GM12878 (cell line): Measurements from ENCODE around the gene SEMA3A. TPM values are rescaled to one million over a fixed set of nuclear protein-coding genes. Genes with fewer than 3 reads are reported as not detected.

Source experiments
- ATAC-seq: fragments of 200-7000 bp; cut with Tn5 transposase; 3 replicates; pipeline ENCODE4 v1.9.1; 2020; ENCODE audit warnings: mild to moderate bottlenecking, moderate library complexity
- BruUV-seq: library from RNA; stranded (reverse); fragments of 400-500 nt; replicated peaks from 2 replicates; lab custom pipeline; 2021; lab: Mats Ljungman, UMichigan
- CTCF ChIA-PET: fragments of 300-600 bp; sonication (Branson Sonifier 250); formaldehyde crosslinking; extraction: SDS; loops from one replicate; lab custom pipeline; 2021; ENCODE audit warnings: inconsistent platforms; lab: Yijun Ruan, JAX
- POLR2A ChIA-PET: fragments of 350-600 bp; formaldehyde crosslinking; extraction: SDS; loops from one replicate; lab custom pipeline; 2021; ENCODE audit warnings: inconsistent platforms; lab: Charles Lee
- RAD21 ChIA-PET: fragments of 300-600 bp; sonication (Branson Sonifier 250); formaldehyde crosslinking; loops from one replicate; lab custom pipeline; 2023; ENCODE audit warnings: antibody characterized with exemption; ENCODE audit not compliant: unreplicated experiment; lab: Charles Lee
- SMC1A ChIA-PET: fragments of 300-600 bp; sonication (Branson Sonifier 250); formaldehyde crosslinking; loops from one replicate; lab custom pipeline; 2023; ENCODE audit not compliant: unreplicated experiment, uncharacterized antibody; lab: Charles Lee
- DNase-seq: peaks from one replicate; pipeline ENCODE4 v3.0.0-alpha.2; 2011; ENCODE audit warnings: low read depth, low spot score
- FAIRE-seq: peaks from 3 replicates; lab custom pipeline; 2011; peaks lifted over from hg19 to GRCh38; lab: Jason Lieb, UNC
- H2AFZ ChIP-seq: 2 replicates; pipeline ENCODE4 v1.6.0; 2011; ENCODE audit warnings: low read depth, low read length, control low read depth; ENCODE audit not compliant: control insufficient read depth
- H3K27ac ChIP-seq: 2 replicates; pipeline ENCODE4 v1.5.1; 2011; ENCODE audit warnings: control low read depth; ENCODE audit not compliant: control insufficient read depth, insufficient read depth
- H3K27me3 ChIP-seq, 2 experiments: replicated peaks in 1 of 2; 2 replicates each; pipeline versions ENCODE4 v1.6.0 to v1.6.1; 2011; ENCODE audit warnings: low read length in 1 of 2; ENCODE audit not compliant: control insufficient read depth in 2 of 2, insufficient read depth in 2 of 2
- H3K36me3 ChIP-seq, 2 experiments: 2 replicates each; pipeline ENCODE4 v1.5.1; 2011; ENCODE audit warnings: low read length in 1 of 2; ENCODE audit not compliant: control insufficient read depth in 2 of 2, insufficient read depth in 2 of 2
- H3K4me1 ChIP-seq: 2 replicates; pipeline ENCODE4 v1.6.1; 2011; ENCODE audit warnings: mild to moderate bottlenecking, low read length, moderate library complexity, mixed read lengths; ENCODE audit not compliant: control insufficient read depth, insufficient read depth
- H3K4me2 ChIP-seq: 2 replicates; pipeline ENCODE4 v1.6.0; 2011; ENCODE audit warnings: control low read depth; ENCODE audit not compliant: control insufficient read depth, insufficient read depth
- H3K4me3 ChIP-seq: fragments of 200-600 bp; sonication (generic); 2 replicates; pipeline ENCODE4 v1.5.1; 2016
- H3K79me2 ChIP-seq: 2 replicates; pipeline ENCODE4 v1.6.0; 2011; ENCODE audit warnings: low read length; ENCODE audit not compliant: control insufficient read depth, insufficient read depth
- H3K9ac ChIP-seq: 2 replicates; pipeline ENCODE4 v1.8.0; 2011; ENCODE audit warnings: low read length, control low read depth, mixed read lengths; ENCODE audit not compliant: control insufficient read depth, insufficient read depth
- H3K9me3 ChIP-seq: replicated peaks from 3 replicates; pipeline ENCODE4 v1.5.1; 2011; ENCODE audit warnings: mild to moderate bottlenecking, low read length; ENCODE audit not compliant: control insufficient read depth, insufficient read depth
- H4K20me1 ChIP-seq: 2 replicates; pipeline ENCODE4 v1.6.0; 2011; ENCODE audit not compliant: control insufficient read depth, insufficient read depth
- ETV6 ChIP-seq, 2 experiments: fragments of 450-650 bp in 1 of 2; IDR thresholded peaks in 1 of 2; conservative IDR thresholded peaks in 1 of 2; 2 replicates each; pipeline ENCODE4 v1.6.1; 2014; ENCODE audit warnings: antibody characterized with exemption in 1 of 2, borderline replicate concordance in 1 of 2, low read depth in 1 of 2, mild to moderate bottlenecking in 1 of 2, moderate library complexity in 1 of 2
- GABPA ChIP-seq: IDR thresholded peaks from 2 replicates; pipeline ENCODE4 v1.6.1; 2014; ENCODE audit warnings: antibody characterized with exemption, low read depth, mild to moderate bottlenecking, inconsistent platforms
- HCFC1 ChIP-seq: fragments of 150-350 bp; IDR thresholded peaks from 2 replicates; pipeline ENCODE4 v1.6.1; 2014; ENCODE audit warnings: low read length
- HDAC2 ChIP-seq: fragments of 200-600 bp; sonication (generic); IDR thresholded peaks from 2 replicates; pipeline ENCODE4 v1.6.1; 2017
- HDGF ChIP-seq: fragments of 450-650 bp; IDR thresholded peaks from 2 replicates; pipeline ENCODE4 v1.6.1; 2016; ENCODE audit warnings: antibody characterized with exemption
- JUNB ChIP-seq: IDR thresholded peaks from 2 replicates; pipeline ENCODE4 v1.6.1; 2016; ENCODE audit warnings: antibody characterized with exemption, mild to moderate bottlenecking
- PAX5 ChIP-seq: IDR thresholded peaks from 2 replicates; pipeline ENCODE4 v1.6.1; 2011; ENCODE audit warnings: low read depth, low read length, borderline replicate concordance
- PML ChIP-seq: IDR thresholded peaks from 2 replicates; pipeline ENCODE4 v1.6.1; 2012; ENCODE audit warnings: low read length, inconsistent platforms
- SMAD5 ChIP-seq: IDR thresholded peaks from 2 replicates; pipeline ENCODE4 v1.6.1; 2016; ENCODE audit warnings: antibody characterized with exemption, low read depth
- SRF ChIP-seq, 2 experiments: IDR thresholded peaks; 2 replicates each; pipeline ENCODE4 v1.6.1; 2011; ENCODE audit warnings: low read depth in 2 of 2, low read length in 2 of 2, mild to moderate bottlenecking in 1 of 2, moderate library complexity in 1 of 2
- STAT3 ChIP-seq: IDR thresholded peaks from 2 replicates; pipeline ENCODE4 v1.6.1; 2011; ENCODE audit warnings: low read depth, low read length, improper control_type of control experiment
- ZSCAN29 ChIP-seq: fragments of 450-650 bp; IDR thresholded peaks from 2 replicates; pipeline ENCODE4 v1.6.1; 2017; ENCODE audit warnings: mild to moderate bottlenecking, moderate library complexity
- WGBS: methylation state at CpG from one replicate; pipeline ENCODE4 v1.1.6; 2016; ENCODE audit warnings: low lambda C conversion rate; ENCODE audit not compliant: insufficient replicate concordance, insufficient coverage; ENCODE audit errors: missing lambda C conversion rate; 5-methylcytosine and 5-hydroxymethylcytosine counted together
- in situ Hi-C: fragments of 300-500 bp; cut with MboI; formaldehyde crosslinking; loops from 9 replicates; pipeline ENCODE4 v1.14.3; 2018; ENCODE audit warnings: mixed read lengths
- intact Hi-C: fragments of 100-400 bp; cut with micrococcal nuclease; formaldehyde crosslinking; loops from one replicate; pipeline ENCODE4 v1.14.2; 2022; ENCODE audit not compliant: unreplicated experiment
- polyA plus RNA-seq, 11 experiments: library from polyadenylated mRNA; depleted of rRNA in 4 of 11; unstranded in 6 of 11; stranded (reverse) in 5 of 11; fragments of >200 nt; fragmentation: Nextera tagmentation in 4 of 11; fragmentation: Illumina TruSeq in 1 of 11; extraction: Ambion mirVana in 4 of 11; extraction: Trizol in 1 of 11; gene quantifications; 1 replicate in 1 of 11; 2 replicates in 10 of 11; pipeline versions ENCODE4 v1.2.1 to v1.2.3, GENCODE V29; 2011 to 2016; ENCODE audit warnings: inconsistent platforms in 2 of 11, missing spikeins in 2 of 11, low read depth in 1 of 11
- total RNA-seq, 4 experiments: library from RNA; depleted of rRNA in 3 of 4; stranded (reverse); fragments of >200 nt in 3 of 4; fragmentation: Illumina TruSeq in 1 of 4; extraction: Trizol in 1 of 4; gene quantifications; 2 replicates each; pipeline versions ENCODE4 v1.2.1 to v1.2.3, GENCODE V29; 2013 to 2021
- TF ChIP-seq, protein P1 (sequence below): fragments of 450-650 bp; IDR thresholded peaks from 2 replicates; pipeline ENCODE4 v1.6.1; 2018; ENCODE audit warnings: borderline replicate concordance, mild to moderate bottlenecking; ENCODE audit not compliant: partially characterized antibody

SEMA3A gene
- total and polyA plus RNA-seq, 10 of the 15 experiments (the other 5 are each of a cell fraction or from before 2014, with no cell fraction given), result 0.01 to 3.3 (median 0.24) TPM

DNA sequence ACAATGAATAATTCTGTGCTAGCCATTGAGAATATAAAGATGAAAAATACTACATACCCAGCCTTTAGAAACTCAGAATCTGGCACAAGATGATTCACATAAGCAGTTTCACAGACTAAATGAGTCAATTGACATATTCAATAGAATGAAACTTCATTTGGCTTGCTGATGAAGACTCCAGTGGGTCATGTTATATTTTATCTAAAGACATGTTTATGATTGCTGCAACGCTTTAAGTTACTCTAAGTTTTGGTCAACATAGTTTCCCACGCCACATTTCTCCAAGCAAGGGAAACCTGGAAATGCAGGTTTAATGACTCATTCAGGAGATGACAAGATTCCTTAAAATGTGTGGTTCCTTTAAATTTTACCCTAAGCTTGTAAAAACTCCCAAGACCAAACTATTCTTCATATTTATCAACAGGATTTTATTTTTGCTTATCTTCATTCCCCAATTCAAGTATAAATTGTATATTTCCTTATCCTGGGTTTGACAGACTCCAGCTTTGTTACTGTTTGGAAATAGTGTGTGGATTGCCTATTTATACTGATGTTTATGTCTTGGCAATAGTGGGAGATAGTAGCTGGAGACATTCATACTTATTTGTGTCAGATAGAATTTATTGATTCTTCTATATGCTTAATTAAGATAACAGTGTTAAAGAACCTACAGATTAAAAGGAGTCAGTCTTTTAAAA, 6.6 kb downstream of the SEMA3A start:
- TF ChIP-seq JUNB, result peak; percentile 15; the same call in 1 of the 2 replicates
- no peak for TF ChIP-seq SRF (IDR thresholded peaks at IDR 0.05; ENCODE audit: low read depth in 2 of 2, low read length in 2 of 2)
- no peak for TF ChIP-seq SMAD5
- no peaks in the 10 kb centered on the region for H3K36me3 ChIP-seq
- no peaks in the 10 kb centered on the region for H3K9me3 ChIP-seq
- DNase-seq (no peak), ATAC-seq (peak; percentile 71), FAIRE-seq (no peak)
- BruUV-seq, result no TSS peak
- H3K27ac ChIP-seq, result no peak overlapping the region
- H3K4me2 ChIP-seq, result no peak overlapping the region
- 43% methylated on average over 2 of the region's 2 CpGs for WGBS
- H3K9ac ChIP-seq, result no peak overlapping the region
- no peaks in the 10 kb centered on the region for H3K79me2 ChIP-seq
- intact Hi-C loops (loop anchor here (2.0 kb wide), 1 partner anchor 211 kb away; no protein-coding TSS in a partner anchor), in situ Hi-C loops (no loop called here)
- no peaks in the 10 kb centered on the region for H4K20me1 ChIP-seq
- ChIA-PET SMC1A (interaction anchor here (0.8 to 2.5 kb wide), 6 partner anchors 13 to 837 kb away, joined by 3 to 7 read pairs (median 4); no protein-coding TSS in a partner anchor), POLR2A (no interaction called here), RAD21 (interaction anchor here (0.6 to 1.5 kb wide), 2 partner anchors 106 to 214 kb away, joined by 3 read pairs; no protein-coding TSS in a partner anchor), CTCF (interaction anchor here (1.1 to 4.2 kb wide), 4 partner anchors 203 to 251 kb away, joined by 3 to 17 read pairs (median 10); no protein-coding TSS in a partner anchor)
- H3K4me1 ChIP-seq, result no peaks in the 10 kb centered on the region
- H3K4me3 ChIP-seq, result no peak overlapping the region
- no peaks in the 10 kb centered on the region for H3K27me3 ChIP-seq
- no peak overlapping the region for H2AFZ ChIP-seq

DNA sequence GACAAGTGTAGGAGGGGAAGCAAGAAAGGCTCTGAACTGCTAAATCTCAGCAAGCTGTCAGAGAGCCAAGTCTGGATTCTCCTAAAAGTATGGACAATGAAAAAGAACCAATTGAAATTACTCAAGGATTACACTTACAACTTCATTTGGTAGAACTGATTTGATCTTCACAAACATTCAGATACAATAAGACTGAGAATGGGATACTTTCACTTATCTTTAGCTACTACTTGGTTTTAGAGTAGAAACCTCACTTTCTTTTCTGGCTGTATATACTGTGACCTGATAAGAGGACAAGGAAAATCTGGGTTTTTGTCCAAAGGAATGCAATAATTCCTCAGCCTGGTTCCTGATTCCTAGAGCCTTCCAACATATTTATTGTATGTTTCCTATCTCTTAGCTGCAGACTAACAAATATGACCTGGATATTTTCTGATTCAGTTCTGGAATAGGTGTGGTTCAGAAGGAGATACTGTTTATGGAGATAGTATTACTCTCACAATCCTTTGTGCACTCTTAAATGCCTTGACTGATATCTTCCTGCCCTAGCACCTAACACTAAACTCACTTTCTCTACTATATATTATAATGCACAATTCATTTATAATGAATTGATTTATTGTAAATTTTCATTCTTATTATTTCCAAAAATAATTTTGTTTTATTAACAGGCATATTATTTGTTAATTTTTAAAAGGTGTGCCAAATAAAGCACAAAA, 7.3 kb downstream of the SEMA3A start:
- DNase-seq (no peak), ATAC-seq (peak; percentile 46), FAIRE-seq (no peak)
- no peaks in the 10 kb centered on the region for H3K36me3 ChIP-seq
- no TSS peak for BruUV-seq
- in situ Hi-C loops (no loop called here), intact Hi-C loops (no loop called here)
- ChIA-PET SMC1A (interaction anchor here (0.7 to 2.5 kb wide), 9 partner anchors 8 to 838 kb away, joined by 3 to 7 read pairs (median 3); no protein-coding TSS in a partner anchor), CTCF (interaction anchor here (1.0 to 4.2 kb wide), 7 partner anchors 25 to 835 kb away, joined by 3 to 17 read pairs (median 3); no protein-coding TSS in a partner anchor), POLR2A (interaction anchor here (0.6 kb wide), 3 partner anchors 13 to 186 kb away, joined by 3 to 6 read pairs (median 3); no protein-coding TSS in a partner anchor), RAD21 (interaction anchor here (1.0 kb wide), 1 partner anchor 267 kb away, joined by 3 read pairs; no protein-coding TSS in a partner anchor)
- no peak overlapping the region for H3K9ac ChIP-seq
- H2AFZ ChIP-seq, result no peak overlapping the region
- H4K20me1 ChIP-seq, result no peaks in the 10 kb centered on the region
- no peaks in the 10 kb centered on the region for H3K4me1 ChIP-seq
- no peak overlapping the region for H3K4me3 ChIP-seq
- no peaks in the 10 kb centered on the region for H3K9me3 ChIP-seq
- no peak overlapping the region for H3K4me2 ChIP-seq
- H3K79me2 ChIP-seq, result no peaks in the 10 kb centered on the region
- H3K27me3 ChIP-seq, result no peaks in the 10 kb centered on the region
- no peak overlapping the region for H3K27ac ChIP-seq
- no peak for TF ChIP-seq HDGF
- TF ChIP-seq, protein P1, sequence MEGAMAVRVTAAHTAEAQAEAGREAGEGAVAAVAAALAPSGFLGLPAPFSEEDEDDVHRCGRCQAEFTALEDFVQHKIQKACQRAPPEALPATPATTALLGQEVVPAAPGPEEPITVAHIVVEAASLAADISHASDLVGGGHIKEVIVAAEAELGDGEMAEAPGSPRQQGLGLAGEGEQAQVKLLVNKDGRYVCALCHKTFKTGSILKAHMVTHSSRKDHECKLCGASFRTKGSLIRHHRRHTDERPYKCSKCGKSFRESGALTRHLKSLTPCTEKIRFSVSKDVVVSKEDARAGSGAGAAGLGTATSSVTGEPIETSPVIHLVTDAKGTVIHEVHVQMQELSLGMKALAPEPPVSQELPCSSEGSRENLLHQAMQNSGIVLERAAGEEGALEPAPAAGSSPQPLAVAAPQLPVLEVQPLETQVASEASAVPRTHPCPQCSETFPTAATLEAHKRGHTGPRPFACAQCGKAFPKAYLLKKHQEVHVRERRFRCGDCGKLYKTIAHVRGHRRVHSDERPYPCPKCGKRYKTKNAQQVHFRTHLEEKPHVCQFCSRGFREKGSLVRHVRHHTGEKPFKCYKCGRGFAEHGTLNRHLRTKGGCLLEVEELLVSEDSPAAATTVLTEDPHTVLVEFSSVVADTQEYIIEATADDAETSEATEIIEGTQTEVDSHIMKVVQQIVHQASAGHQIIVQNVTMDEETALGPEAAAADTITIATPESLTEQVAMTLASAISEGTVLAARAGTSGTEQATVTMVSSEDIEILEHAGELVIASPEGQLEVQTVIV, result no peak
- TF ChIP-seq ETV6 (conservative IDR thresholded peaks at IDR 0.05 in 1 of 2, IDR thresholded peaks at IDR 0.05 in 1 of 2; ENCODE audit: borderline replicate concordance in 1 of 2, low read depth in 1 of 2), result no peak
- no peak for TF ChIP-seq HDAC2
- TF ChIP-seq GABPA, result no peak
- no peak for TF ChIP-seq HCFC1
- no peak for TF ChIP-seq PML
- TF ChIP-seq PAX5, result no peak
- TF ChIP-seq ZSCAN29, result no peak
- TF ChIP-seq STAT3, result no peak
